ENCODE results near the gene GGTLC1. TPM values are rescaled to one million over a fixed set of nuclear protein-coding genes. Genes with fewer than 3 reads are reported as not detected.

GGTLC1 gene
- total and polyA plus RNA-seq, 2 of the 8 experiments (the other 6 are each of a cell fraction or from before 2014, with no cell fraction given) = not detected

DNA sequence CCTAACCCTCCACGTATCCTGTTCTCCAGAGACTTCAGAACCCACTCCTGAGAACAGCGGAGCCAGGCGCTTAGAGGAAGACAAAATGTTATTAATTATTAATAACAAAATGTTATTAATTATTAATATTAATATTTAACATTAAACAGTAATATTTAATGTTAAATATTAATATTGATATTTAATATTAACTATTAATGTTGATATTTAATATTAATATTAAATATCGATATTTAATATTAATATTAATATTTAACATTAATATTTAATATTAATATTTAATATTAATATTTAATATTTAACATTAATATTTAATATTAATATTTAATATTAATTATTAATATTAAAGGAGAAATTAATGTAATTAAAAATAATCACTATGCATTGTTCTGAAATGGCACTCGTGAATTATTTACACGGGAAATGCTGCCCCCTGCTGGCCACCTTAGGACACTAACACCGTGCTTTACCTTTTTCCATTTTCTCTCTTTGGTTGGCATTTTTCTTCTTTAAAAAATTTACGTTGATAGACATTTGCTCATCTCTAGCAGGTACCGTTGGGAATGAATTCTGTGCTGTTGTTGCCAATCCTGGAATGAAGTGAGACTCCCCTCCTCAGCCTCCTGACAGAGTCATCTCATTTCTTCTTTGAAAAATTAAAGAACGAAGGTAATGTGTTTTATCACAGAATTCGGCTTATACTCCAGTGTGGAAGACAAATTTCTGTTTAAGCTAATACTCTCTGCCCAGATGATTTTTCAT, 7.5 kb upstream of the GGTLC1 start:
- Histone ChIP-seq H3K4me2 (ENCODE audit: insufficient read depth in 1 of 2, low read depth in 2 of 2, low read length in 2 of 2) (no peak overlapping the region), H4K8ac (ENCODE audit: extremely low read depth, insufficient read depth, low read length) (no peak overlapping the region), H3K79me2 (ENCODE audit: control insufficient read depth in 1 of 2, insufficient read depth in 2 of 2, low read length in 2 of 2) (no peaks in the 10 kb centered on the region), H3K4ac (replicated peaks; ENCODE audit: insufficient read length, low read depth, low read length) (no peak overlapping the region), H4K91ac (replicated peaks; ENCODE audit: insufficient read length, low read length) (no peak overlapping the region), H3K27me3 (replicated peaks in 1 of 4; ENCODE audit: control insufficient read depth in 3 of 4, extremely low read depth in 1 of 4, insufficient read depth in 3 of 4, low read length in 3 of 4) (no peaks in the 10 kb centered on the region), H2BK20ac (ENCODE audit: low read length) (no peak overlapping the region), H3K36me3 (ENCODE audit: control insufficient read depth in 2 of 4, insufficient read depth in 4 of 4, low read length in 3 of 4) (no peaks in the 10 kb centered on the region), H2BK15ac (ENCODE audit: low read length) (no peak overlapping the region), H2BK5ac (ENCODE audit: low read depth, low read length) (no peak overlapping the region), H2AFZ (ENCODE audit: low read length) (no peak overlapping the region), H3K14ac (ENCODE audit: insufficient read length) (no peak overlapping the region), H3K23ac (ENCODE audit: insufficient read length) (no peak overlapping the region), H3K4me1 (replicated peaks in 1 of 4; ENCODE audit: control insufficient read depth in 3 of 4, insufficient read depth in 4 of 4, low read length in 3 of 4) (no peaks in the 10 kb centered on the region), H3K9ac (replicated peaks in 1 of 4; ENCODE audit: extremely low read depth in 1 of 4, low read depth in 3 of 4, low read length in 3 of 4) (no peak overlapping the region), H3K56ac (replicated peaks; ENCODE audit: insufficient read length, low read depth, low read length) (no peak overlapping the region), H4K20me1 (replicated peaks in 1 of 2; ENCODE audit: control insufficient read depth in 1 of 2, insufficient read depth in 2 of 2, low read length in 2 of 2) (no peaks in the 10 kb centered on the region), H3K4me3 (ENCODE audit: extremely low read depth in 1 of 4, insufficient read depth in 2 of 4, low read depth in 3 of 4, low read length in 4 of 4) (no peak overlapping the region), H3K79me1 (ENCODE audit: low read depth, low read length) (no peaks in the 10 kb centered on the region), H3K9me3 (ENCODE audit: insufficient read depth in 2 of 2, low read depth in 1 of 2, low read length in 1 of 2) (no peaks in the 10 kb centered on the region), H4K5ac (ENCODE audit: insufficient read length, low read depth, low read length) (no peak overlapping the region), H2BK120ac (replicated peaks; ENCODE audit: low read depth, low read length) (no peak overlapping the region), H2AK5ac (ENCODE audit: low read depth, low read length) (no peak overlapping the region), H3K23me2 (ENCODE audit: low read depth, low read length) (no peaks in the 10 kb centered on the region), H3K18ac (ENCODE audit: extremely low read depth, low read length) (no peak overlapping the region), H3K27ac (ENCODE audit: low read depth, low read length) (no peak overlapping the region), H2BK12ac (ENCODE audit: low read depth, low read length) (no peak overlapping the region)
- TF ChIP-seq, protein P1, sequence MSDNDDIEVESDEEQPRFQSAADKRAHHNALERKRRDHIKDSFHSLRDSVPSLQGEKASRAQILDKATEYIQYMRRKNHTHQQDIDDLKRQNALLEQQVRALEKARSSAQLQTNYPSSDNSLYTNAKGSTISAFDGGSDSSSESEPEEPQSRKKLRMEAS (IDR thresholded peaks at IDR 0.05) = no peak
- TF ChIP-seq HDAC2 (IDR thresholded peaks at IDR 0.05; ENCODE audit: borderline replicate concordance in 1 of 2, low read depth in 2 of 2, low read length in 2 of 2) (peak in 1 of 2 experiments; percentile 96; a peak in 2 of 4 replicates), RAD21 (IDR thresholded peaks at IDR 0.05 in 1 of 2, conservative IDR thresholded peaks at IDR 0.05 in 1 of 2; ENCODE audit: low read depth in 2 of 2, low read length in 2 of 2) (peak; percentile 56 to 57)
- TF ChIP-seq, protein P2, sequence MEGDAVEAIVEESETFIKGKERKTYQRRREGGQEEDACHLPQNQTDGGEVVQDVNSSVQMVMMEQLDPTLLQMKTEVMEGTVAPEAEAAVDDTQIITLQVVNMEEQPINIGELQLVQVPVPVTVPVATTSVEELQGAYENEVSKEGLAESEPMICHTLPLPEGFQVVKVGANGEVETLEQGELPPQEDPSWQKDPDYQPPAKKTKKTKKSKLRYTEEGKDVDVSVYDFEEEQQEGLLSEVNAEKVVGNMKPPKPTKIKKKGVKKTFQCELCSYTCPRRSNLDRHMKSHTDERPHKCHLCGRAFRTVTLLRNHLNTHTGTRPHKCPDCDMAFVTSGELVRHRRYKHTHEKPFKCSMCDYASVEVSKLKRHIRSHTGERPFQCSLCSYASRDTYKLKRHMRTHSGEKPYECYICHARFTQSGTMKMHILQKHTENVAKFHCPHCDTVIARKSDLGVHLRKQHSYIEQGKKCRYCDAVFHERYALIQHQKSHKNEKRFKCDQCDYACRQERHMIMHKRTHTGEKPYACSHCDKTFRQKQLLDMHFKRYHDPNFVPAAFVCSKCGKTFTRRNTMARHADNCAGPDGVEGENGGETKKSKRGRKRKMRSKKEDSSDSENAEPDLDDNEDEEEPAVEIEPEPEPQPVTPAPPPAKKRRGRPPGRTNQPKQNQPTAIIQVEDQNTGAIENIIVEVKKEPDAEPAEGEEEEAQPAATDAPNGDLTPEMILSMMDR (IDR thresholded peaks at IDR 0.05; ENCODE audit: control extremely low read depth in 1 of 3, insufficient read depth in 1 of 3, low read depth in 1 of 3, low read length in 3 of 3) = peak in 2 of 3 experiments; percentile 40 to 46; a peak in 3 of 4 replicates
- 59% methylated on average over 11 of the region's 11 CpGs; no CpG with 5 or more reads in 1 of the 2 experiments for WGBS, 2 experiments (ENCODE audit: extremely low coverage in 1 of 2, insufficient coverage in 1 of 2, insufficient read length in 1 of 2, insufficient replicate concordance in 2 of 2, low coverage in 1 of 2, low lambda C conversion rate in 2 of 2, missing lambda C conversion rate in 1 of 2)
- ChIA-PET POLR2A (ENCODE audit: partially characterized antibody) (no interaction called here), CTCF (ENCODE audit: partially characterized antibody) (interaction anchor here (1.1 to 3.2 kb wide), 7 partner anchors 8 to 106 kb away, joined by 3 to 18 read pairs (median 4); no protein-coding TSS in a partner anchor)
- no peak for FAIRE-seq
- DNase-seq (ENCODE audit: low read depth in 1 of 2, low spot score in 2 of 2) = peak in 1 of 2 experiments; percentile 3

Data from H1 (cell line).